Measurements from ENCODE around the gene PTGES2. TPM values are rescaled to one million over a fixed set of nuclear protein-coding genes. Genes with fewer than 3 reads are reported as not detected.

Gene PTGES2
- total and polyA plus RNA-seq, 2 of the 13 experiments (the other 11 are each of a cell fraction or from before 2014, with no cell fraction given) = 63.7 to 79.8 TPM

GRCh38 chr9:128105538-128106175 is 21.9 kb downstream of the PTGES2 start (continued):
- TF ChIP-seq ZNF274 (CRISPR knock-in tag; IDR thresholded peaks at IDR 0.05) (0 out of 2 replicates have a peak, but pooled peaks have one; percentile 51), IKZF4 (CRISPR knock-in tag; IDR thresholded peaks at IDR 0.05; ENCODE audit: borderline replicate concordance, low read depth, not compliant biosample characterization) (no peak), HBP1 (CRISPR knock-in tag; IDR thresholded peaks at IDR 0.05; ENCODE audit: low read depth) (no peak), ZNF142 (CRISPR knock-in tag; IDR thresholded peaks at IDR 0.05) (no peak), ZNF773 (CRISPR knock-in tag; IDR thresholded peaks at IDR 0.05; ENCODE audit: borderline replicate concordance) (no peak), TARDBP (CRISPR knock-in tag; IDR thresholded peaks at IDR 0.05) (no peak), ZNF687 (CRISPR knock-in tag; IDR thresholded peaks at IDR 0.05) (peak; percentile 28; the same call in 1 of the 2 replicates), REPIN1 (CRISPR knock-in tag; IDR thresholded peaks at IDR 0.05; ENCODE audit: borderline replicate concordance, low read depth) (no peak), POLR2AphosphoS2 (IDR thresholded peaks at IDR 0.05; ENCODE audit: low read depth, low read length) (no peak), GMEB2 (CRISPR knock-in tag; IDR thresholded peaks at IDR 0.05; ENCODE audit: low read depth) (no peak)
- TF ChIP-seq, protein P1, sequence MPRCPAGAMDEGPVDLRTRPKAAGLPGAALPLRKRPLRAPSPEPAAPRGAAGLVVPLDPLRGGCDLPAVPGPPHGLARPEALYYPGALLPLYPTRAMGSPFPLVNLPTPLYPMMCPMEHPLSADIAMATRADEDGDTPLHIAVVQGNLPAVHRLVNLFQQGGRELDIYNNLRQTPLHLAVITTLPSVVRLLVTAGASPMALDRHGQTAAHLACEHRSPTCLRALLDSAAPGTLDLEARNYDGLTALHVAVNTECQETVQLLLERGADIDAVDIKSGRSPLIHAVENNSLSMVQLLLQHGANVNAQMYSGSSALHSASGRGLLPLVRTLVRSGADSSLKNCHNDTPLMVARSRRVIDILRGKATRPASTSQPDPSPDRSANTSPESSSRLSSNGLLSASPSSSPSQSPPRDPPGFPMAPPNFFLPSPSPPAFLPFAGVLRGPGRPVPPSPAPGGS (CRISPR knock-in tag; IDR thresholded peaks at IDR 0.05) = 0 out of 2 replicates have a peak, but pooled peaks have one; percentile 27
